DMS 273 (cell line): ENCODE measurements around the gene ZNF235.
"Not testable (repeated sequence)": the region's sequence is repeated elsewhere in the genome, so short reads cannot be mapped to it uniquely, and the experiment has no call there.

Experiments
- DNase-seq: peaks from one replicate; lab custom pipeline; 2025; ENCODE audit not compliant: unreplicated experiment; lab: John Stamatoyannopoulos, UW

The ZNF235 gene

DNA sequence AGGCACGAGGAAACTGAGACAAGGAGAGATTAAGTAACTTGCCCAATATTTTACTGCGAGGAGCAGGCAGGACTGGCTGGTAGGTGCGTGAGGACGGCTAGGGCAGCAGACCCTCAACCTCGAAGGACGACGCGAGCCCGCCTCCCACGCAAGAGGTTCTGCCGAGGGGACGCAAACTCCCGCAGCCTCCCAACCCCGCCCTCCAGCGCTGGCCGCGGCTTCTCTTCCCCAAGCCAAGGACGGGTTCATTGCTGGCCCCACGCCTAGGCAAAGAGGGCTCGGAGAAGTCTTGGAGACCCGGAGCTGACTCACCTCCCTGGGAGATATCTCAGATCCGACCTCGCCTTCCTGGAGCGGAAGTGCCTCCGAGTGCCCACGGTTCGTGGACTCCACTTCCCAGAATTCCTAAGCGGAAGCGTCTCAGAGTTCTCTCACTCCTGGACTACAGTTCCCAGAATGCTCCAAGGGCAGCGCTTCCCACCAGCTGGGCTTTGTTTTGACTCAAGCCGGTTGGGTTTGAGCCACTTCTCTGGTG is at the start of gene ZNF235:
Gene ZNF235, minus strand, starts transcription at position 367 of the 535 bp plus-strand sequence. CDS start 1,621 bp downstream, outside the sequence.
- DNase-seq, result peak; percentile 98

DNA sequence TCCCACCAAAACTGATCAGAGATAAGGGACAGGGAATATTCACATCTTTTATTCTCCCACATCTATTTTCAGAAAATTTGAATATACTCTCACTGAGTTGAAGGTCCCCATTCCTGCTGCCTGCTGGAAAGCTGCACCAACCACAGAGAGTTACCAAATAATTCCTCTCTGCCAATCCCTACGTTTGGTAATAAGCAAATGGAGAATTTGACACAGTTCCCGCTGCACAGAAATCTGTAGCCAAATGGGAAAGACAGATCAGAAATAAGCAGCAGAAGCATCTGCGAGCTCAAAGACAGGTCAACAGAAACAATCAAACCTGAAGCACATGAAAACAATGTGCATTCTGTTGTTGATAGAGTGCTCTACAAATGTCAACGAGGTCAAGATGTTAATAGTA is 41.7 kb upstream of the ZNF235 start:
- no peak for DNase-seq

DNA sequence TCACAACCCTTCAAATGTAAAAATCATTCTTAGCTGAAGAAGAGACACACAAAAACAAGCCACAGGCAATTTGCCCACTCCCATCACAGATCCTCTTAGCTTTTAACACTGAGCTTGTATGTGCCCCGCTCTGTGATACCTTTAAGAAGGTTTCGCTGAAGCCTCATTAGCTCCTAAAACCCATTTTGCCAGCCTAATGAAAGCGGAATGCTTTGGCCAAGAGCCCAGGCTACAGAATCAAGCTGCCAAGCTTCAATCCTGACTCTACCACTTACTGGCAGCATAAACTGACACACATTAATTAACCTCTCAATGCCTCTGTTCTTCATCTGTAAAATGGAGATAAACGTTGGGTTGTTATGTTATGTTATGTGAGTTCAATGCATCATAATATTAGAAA is 41.1 kb upstream of the ZNF235 start:
- peak; percentile 67 for DNase-seq

DNA sequence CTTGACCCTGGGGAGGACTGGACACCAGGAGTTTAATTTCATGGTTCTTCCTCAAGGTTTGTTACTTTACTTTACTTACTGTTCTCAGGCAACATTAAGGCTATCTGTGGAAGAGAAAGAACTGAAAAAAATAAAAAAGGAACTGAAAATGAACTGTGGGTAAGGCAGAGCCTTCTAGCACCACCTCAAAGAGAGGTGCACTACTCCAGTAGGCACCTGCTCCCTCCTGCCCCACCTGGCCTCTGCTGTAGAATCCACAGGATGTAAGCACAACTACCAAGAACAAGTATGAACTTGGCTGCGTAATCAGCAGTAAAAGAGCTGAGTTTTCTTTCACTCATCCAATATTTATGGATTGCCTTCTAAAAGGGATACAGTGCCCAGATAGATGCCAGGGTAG is 39.4 kb upstream of the ZNF235 start:
- no peak for DNase-seq

DNA sequence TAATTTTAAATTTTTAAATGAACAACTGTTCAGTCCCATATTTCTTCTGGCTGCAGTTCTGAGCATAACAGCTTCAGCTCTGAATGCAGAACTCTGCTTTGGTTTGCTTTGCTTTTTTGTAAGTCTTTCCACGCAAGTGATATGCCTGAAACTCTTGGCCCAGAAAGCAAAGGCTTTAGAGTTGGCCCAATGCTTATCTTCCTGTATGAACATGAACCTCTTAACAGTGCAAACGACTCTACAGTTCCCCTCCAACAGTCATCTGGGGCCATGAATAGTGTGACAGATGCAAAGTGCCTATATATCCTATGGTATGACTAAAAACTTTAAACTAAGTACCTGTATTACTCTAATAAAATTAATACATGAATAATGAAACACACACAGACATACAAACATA is 37.0 kb upstream of the ZNF235 start:
- DNase-seq, result no peak

DNA sequence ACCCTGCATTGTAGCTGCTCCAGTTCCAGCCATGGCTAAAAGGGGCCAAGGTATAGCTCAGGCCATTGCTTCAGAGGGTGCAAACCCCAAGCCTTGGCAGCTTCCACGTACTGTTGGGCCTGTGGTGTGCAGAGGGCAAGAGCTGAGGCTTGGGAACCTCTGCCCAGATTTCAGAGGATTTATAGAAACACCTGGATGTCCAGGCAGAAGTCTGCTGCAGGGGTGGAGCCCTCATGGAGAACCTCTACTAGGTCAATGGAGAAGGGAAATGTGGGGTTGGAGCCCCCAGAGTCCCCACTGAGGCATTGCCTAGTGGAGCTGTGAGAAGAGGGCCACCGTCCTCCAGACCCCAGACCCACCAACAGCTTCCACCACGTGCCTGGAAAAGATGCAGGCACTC is 29.8 kb upstream of the ZNF235 start:
- not testable (repeated sequence) for DNase-seq

DNA sequence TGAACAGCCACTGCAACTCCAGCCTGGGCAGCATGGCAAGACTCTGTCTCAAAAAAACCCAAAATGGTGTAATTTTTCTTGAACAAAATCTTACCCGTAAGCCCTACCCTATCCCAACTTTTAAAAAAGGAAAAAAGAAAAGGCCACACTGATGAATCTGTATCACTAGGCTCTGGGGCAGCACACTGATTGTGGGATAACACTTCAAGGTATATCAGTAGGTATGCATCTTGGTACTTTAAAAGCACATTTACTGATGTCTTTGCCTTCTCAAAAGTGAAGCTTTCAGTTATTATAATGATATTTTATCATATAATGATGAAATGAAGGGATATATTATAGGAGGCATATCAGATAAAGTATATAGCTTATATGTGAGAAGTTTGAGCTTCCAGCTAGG is 27.3 kb upstream of the ZNF235 start:
- no peak for DNase-seq

DNA sequence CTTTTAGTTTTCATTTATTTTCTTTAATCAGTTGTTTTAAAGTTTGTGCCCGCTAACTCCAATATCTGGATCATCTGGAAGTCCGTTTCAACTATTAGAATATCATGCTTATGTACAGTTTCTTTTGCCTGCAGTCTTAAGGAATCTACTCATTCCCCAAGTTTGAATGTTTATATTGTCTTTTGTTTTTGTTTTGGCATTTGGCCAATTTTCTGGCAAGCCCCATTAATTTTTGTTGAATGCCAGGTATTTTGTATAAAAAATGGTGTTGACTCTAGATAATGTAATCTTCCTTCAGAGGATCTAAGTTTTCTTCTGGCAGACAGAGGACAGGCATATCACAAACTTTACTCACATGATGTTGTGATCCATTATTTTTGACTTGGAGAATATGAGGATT is 11.1 kb upstream of the ZNF235 start:
- no peak for DNase-seq

DNA sequence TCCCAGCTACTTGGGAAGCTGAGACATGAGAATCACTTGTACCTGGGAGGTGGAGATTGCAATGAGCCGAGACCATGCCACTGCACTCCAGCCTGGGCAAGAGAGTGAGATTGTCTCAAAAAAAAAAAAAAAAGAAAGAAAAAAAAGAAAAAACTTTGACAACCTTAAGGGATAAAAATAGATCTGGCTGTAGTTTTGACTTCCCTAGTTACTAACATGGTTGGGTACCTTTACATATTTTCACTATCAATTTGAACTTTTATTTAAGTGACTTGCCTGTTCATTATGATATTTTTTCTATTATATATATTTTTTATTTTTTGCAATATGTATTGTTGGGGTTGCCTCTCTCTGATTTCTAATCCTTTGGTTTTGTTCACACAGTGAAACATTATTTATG is 8.4 kb upstream of the ZNF235 start:
- no peak for DNase-seq

DNA sequence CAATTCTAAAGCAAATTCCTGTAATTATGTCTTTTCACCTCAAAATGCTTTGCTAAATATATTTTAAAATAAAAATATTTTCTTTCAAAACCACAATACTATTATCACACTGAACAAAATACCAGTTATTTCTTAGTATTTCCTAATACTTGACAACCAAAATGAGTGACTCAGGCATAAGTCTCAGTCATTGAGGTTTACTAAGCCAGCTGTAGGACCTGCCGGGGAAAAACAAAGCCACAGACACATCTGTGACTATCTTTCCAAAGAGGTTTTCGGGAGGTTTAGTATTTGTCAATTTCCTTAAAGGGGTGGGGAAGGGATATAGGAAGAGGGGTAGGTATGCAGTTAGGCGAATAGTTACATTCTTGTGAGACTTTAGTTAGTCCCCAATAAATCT is 3.2 kb upstream of the ZNF235 start:
- DNase-seq, result no peak

DNA sequence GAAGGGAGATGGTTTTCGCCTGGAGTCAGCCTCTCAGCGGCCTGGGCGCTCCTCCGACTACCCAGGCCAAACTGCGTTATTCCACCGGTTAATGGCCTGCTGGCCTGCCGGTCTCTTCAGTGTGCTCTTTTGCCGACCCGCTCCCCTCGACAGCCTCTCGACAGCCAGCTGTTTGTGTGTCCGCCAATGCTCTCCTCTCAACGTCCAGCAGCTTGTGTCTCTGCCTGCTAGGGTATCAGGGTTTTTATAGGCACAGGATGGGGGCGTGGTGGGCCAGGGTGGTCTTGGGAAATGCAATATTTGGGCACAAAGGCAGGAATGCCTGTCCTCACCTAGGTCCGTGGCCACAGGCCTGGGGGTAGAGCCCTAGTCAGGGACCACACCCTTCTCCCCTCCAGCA is 1.5 kb upstream of the ZNF235 start:
- DNase-seq, result no peak

DNA sequence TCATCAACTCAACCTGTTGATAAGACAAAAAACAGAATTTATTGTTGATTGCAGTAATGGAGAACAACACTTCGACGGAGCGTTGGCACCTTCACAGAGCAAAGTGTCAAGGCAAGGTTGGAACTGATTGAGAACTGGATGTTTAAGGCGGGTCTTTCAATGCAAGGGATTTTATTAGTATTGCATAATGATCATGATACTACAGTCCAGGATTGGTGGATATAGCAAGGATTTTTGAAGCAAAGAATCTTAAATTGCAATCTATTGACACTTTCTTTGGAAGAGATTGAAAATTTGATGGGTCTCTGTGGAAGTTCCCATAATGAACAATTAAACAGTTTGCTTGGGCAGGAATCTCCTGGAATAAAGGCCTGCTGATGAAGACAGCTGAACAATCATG is 632 bp upstream of the ZNF235 start:
- no peak for DNase-seq

DNA sequence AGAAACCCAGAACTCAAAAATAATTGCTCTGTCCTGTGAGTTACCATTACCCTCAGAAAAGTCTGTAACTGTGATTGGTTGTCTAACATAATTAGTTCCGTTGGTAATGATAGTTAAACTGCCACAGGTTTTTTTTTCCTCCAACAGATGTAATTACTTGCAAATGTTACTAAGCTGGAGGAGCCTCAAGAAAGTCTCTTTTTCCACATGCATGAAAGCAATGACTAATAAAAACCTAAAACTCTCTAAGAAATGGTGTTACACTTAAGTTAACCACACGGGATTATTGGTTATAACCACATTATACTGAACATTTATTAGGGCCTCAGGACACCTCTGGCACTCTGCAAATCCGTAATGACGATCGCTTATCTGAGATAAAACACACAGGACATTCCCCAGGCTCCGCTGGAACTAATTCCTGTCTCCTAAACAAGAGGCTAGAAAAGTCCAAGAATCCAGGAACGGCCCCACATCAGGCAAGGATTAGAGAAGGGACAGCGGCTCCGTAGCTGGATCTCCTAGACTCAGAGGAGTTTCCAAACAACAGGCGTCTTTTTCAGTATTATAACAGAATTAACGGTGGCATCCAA is 753 bp downstream of the ZNF235 start:
- peak; percentile 41 for DNase-seq

DNA sequence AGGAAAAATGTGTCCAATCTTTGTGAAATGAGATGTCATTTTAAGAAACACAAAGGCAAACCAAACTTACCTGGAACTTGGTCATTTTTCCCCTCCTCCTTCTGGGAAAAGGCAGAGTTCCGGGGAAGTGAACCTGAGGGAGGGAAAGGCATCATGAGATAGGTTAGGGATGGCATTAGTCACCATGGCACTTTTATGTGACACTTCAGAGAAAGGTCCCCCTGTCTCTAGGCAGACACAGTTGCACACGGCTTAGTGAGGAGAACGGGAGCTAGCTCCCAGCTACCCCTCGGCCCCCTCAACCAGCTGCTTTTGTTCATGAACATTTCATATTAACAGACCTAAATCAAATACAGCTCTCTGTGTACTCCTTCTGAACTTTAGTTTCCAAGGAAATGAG is 1.5 kb downstream of the ZNF235 start:
- no peak for DNase-seq

DNA sequence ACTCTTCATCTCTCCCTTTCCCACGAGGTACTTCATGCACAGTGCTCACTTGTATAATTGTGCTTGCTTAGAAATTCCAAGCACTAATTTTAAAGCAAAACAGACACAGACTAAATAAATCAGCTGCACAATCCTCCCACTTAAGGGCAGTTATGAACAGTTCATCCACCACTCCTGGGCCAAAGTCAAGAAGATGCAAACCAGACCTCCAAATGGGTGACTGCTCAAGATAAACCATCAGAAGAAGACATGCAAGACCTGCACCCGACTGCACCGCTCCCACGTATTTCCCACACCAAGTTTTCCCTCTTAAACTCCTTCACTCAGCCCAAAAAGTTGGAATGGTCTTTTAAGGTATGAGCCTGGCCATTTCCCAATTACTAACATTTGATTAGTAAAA is 19.9 kb downstream of the ZNF235 start:
- no peak for DNase-seq

DNA sequence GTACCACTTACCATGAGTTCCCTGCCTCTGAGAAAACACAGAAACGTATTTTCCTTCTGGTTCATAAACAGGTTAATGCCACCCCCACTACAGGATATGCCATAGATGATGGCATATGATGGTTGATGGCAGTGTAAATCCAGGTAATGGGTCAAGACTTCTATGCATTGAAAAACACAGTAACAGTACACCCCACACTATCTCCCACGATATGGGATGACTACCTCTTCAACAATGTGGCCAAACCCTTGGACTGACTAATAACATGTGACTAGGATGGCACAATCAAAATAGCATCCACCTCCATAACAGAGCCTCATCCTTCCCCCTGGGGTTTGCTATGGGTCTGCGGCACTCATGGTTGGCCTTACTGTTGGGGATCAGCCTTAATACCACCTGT is 22.0 kb downstream of the ZNF235 start:
- no peak for DNase-seq

DNA sequence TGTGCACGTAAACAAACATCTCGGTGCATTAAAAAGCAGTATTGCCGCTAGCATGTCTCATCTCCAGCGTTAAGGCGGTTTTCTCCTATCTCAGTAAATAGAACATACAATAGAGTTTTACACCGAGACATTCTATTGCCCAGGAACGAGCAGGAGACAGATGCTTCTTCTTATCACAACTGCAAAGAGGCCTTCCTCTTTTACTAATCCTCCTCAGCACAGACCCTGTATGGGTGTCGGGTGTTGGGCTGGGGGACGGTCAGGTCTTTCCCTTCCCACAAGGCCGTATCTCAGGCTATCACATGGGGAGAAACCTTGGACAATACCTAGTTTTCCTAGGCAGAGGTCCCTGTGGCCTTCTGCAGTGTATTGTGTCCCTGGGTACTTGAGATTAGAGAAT is 23.9 kb downstream of the ZNF235 start:
- DNase-seq, result no peak

DNA sequence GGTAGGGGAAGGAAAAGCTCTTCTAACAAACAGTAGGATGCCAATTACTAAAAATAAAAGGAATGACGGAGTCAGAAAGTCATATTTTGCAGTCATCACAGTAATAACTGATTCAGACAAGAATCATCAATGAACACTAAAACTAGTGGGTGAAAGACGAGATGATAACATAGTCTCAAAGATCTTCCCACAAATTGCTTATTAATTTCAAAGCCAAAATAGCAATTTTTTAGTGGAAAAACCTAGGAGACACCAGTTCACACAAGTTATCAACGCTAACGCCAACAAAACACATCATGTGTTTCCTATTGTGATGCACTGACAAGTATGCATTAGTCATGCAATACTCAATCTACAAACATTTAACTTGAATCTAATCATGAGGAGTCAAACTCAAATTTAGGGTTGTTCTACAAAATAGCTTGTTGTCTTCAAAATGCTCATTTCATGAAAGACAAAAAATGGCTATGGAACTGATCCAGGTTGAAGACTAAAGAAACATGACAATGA is 26.6 kb downstream of the ZNF235 start:
- no peak for DNase-seq

DNA sequence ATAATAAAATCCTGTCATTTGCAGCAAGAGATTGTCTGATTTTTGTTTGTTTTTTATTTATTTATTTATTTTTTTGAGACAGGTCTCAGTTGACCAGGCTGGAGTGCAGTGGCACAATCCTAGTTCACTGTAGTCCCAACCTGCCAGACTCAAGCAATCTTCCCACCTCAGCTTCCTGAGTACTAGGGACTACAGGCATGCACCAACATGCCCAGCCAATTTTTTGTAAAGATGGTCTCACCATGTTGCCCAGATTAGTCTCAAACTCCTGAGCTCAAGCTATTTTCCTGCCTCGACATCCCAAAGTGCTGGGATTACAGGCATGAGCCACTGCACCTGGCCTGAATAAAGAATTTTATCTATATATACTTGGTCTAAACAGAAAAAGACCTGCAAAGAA is 27.5 kb downstream of the ZNF235 start:
- DNase-seq, result no peak

DNA sequence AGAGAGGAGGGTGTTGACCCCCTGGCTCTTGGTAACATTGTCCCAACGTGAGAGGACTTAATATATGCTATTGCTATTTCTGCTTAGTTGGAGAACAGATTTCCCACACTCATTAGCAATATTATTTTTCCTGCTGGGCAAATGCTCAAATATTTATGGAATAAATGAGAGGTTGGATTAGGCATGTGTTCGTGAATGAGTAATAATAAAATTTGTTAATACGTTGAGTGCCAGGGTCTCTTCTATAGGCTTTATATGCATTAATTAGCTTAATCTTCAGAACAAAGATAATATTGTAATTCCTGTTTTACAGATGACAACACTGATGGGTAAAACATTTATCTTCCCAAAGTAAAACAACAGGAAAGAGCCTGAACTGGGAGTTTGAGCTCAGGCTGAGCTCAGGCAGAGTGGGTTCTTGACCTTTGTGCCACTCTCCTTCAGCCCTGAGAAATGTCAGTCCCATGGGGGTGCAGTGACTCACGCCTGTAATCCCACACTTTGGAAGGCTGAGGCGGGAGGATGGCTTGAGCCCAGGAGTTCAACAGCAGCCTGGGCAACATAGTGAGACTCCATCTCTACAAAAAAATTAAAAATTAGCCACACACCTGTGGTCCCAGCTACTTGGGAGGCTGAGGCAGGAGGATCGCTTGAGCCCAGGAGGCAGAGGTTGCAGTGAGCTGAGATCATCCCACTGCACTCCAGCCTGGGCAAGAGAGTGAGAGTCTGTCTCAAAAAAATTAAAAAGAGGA is 44.0 kb downstream of the ZNF235 start:
- no peak for DNase-seq

DNA sequence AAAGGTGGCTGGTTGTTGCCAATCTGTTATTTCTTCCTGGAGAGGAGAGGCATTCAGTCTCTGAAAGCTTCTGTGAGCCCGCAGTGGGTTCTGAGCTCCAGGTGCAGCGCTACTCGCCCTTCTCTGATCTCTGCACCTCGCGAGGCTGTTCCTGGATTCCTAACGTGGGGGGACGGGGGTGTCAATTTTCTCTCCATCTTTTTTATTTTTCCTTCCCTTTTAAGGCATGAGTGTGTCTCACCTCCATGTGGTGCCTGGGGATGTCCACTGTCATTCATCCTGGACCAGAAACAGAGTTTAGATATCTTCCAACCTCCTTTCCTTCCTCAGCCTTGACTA is 44.5 kb downstream of the ZNF235 start:
- DNase-seq, result peak; percentile 43

DNA sequence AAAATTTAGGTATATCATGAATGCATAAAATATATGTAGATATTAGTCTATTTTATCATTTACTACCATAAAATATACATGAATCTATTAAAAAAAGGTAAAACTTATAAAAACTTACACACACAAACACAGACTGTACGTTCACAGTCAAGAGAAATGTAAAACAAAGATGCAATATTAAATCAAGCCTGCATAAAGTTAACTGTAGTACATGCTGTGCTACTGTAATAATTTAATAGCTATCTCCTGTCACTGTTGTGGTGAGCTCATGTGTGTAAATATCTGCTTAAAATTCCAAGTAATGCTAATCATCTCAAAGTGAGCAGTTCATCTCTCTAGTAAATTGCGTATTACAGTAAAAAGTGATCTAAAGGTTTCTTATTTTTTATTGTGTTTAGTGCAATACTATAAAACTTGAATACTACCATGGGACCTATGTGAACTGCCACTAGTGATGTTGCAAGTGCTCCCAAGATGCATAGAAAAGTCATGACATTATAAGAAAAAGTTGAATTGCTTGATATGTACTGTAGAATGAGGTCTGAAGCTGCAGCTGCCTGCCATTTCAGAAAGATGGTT is 45.9 kb downstream of the ZNF235 start:
- DNase-seq, result no peak
